ENCODE data around the gene ELP2.

ELP2 gene

DNA sequence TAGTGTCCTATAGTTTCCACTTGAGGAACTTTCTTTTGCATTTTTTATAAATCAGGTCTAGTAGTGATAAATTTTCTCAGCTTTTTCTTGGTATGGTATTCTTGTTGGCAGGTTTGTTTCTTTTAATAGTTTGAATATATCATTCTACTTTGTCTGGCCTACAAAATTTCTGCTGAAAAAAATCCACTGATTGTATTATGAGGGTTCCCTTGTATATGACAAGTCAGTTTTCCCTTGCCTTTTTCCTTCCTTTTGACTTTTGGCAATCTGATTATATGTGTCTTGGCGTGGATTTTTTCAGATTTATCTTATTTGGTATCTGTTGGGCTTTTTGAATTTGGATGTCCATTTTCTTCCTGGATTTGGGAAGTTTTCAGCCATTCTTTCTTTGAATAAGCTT lies 99.5 kb downstream of the ELP2 start:
- no peak for DNase-seq (ENCODE audit: low read depth, low spot score)
